Stimulated activated CD8-positive, alpha-beta memory T cell treated with anti-CD3 and anti-CD28 coated beads, Interleukin-15, amount 100 ng/mL, for 4 hours (primary cell): ENCODE data around the gene RNF215.

Experiments
- DNase-seq, 2 donors: peaks; one replicate each; pipeline ENCODE4 v3.0.0-alpha.2; 2020; ENCODE audit warnings: low read depth in 2 of 2

RNF215 gene

DNA sequence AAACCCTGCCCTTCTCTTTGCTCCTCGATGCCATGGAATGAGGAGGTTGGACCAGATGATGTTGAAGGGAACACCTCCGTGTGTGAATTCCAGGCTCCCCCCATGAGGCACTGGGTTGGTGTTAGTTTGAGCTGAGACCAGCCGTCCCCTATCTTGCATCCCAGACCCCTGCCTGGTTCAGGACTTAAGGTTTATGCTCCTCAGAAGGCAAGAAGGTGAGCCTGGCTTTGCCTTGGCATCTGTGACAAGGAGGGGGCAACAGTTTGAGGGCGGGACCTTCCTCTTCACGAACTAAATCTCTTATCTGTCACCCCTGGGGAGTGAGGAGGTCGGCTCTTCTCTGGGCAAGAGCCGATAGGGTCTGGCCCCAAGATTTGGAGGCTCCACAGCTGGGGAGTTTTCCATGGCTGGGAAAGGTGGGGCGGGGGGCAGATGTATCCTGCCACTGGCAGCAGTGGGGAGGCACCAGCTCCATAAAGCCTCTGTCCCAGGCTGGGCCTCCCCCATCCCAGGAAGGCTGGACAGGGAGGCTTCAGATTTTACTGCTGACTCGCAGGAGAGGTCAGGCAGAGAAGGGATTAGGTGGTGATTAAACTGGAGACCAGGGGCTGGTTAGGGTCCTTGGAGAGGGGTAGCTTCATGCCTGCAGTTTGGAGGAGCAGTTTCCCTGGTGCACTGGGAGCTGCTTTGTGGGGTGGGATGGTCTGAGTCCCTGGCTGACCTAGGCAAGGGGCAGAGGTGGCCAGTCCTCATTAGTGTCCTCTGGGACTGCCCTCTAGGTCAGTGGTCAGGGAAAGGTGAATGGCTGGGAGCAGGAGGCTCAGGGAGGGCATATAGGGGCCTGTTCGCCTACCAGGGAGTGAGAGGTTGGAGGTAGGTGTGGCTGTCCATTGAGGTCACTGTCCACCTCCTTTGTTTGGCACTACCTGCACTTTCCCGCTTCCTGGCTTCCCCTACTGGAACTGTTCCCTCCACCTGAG, 10.7 kb upstream of the RNF215 start:
- DNase-seq: no peak

DNA sequence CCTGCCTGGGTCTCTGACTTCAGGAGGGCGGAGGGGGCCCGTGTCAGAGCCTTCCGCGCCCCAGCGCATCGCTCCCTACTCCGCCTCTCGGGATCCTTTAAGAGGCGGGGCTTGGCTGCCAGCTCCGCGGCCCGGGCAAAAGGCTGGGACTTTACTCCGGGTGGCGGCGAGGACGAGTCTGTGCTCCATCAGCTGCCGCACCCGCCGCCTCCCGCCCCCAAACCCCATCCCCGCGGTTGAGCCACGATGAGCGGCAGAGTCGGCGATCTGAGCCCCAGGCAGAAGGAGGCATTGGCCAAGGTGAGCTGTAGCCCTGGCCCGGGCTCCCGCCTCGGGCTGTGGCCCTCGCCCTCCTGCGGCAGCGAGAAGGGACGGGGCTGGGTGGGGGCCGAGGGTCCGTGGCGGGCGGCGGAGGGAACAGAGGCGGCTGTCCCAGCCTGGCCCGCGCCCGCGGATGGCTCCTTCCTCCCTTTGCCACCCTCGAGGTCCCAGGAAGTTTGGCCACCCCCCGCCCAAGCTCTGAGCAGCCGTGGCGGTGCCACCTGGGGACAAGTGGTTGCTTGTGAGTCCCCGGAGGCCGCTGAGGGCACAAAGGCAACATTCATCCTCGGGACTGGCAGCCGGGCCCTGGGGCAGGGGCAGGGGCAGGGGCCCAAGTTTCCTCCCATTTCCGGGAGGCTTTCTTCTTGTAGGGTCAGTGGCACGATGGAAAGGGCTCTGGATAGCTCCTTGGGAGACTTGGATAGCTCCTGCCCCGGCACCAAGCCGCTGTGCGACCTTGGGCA, 9.9 kb upstream of the RNF215 start, which contains the start of gene SEC14L2:
Gene SEC14L2 (plus strand): TSS at position 148 of the 785 bp plus-strand sequence. CDS start 99 bp downstream, at position 247.
- peak; percentile 16 to 19 for DNase-seq

DNA sequence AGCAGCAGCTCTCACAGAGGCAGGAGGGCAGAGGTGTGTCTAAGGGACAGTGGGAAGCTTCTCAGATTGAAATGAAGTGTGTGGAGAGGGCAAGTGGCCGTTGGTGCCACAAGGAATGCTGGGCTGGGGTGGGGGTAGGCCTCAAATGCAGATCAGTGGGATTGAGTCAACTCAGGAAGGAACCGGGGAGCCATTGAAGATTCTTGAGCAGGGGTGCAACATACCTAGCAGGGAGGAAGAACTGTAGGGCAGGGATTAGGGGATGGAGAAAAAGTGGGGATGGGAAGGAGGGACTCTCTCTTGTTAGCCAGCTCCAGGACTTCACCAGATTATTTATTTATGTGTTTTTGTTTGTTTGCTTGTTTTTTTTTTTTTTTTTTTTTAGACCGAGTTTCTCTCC, 6.7 kb upstream of the RNF215 start:
- DNase-seq: no peak

DNA sequence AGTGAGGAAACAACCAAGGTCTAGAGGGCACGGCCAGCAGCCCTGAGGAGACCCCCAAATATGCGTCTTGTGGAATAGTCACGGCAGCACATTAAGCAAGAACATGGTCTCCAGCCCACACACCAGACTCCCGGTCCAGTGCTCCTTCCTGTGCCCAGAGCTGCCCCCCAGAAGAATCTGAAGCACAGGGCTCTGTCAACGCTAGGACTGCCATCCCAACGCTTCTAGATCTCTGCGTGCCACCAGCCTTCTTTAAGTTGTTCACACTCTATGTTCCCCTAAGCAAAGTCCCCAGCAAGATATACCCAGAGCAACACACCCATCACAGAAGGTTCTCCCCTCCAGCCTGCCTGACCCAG, 6.1 kb upstream of the RNF215 start:
- no peak for DNase-seq

DNA sequence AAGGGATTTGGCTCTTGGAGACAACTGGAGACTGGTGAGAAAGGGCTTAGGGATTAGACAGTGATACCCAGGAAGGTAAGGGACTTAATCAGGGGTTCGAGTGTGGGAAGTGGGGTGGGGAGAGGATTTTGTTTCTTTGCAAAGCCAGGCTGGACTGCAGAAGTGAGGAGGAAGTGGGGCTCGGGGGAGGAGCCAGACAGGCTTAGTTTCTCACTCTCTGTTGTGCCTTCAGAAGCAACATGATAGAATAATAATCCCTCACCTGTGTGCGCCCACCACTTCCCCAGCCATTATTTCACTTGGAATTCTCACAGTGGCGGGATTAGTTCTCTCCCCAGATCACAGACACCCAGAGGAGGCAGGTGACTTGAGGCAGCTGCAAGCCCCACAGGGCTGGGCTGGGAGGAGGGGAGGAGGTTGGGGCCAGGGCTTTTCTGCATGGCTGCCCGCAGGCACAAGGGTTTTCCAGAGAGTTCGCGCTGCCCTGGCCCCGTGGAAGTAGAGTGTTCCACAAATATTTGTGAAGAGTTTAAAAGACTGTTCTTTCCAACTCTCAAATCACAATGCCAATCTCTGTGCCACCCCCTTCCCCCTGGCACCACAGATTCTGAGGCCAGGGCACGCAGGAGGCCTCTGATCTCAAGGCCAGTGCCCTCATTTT, 5.6 kb upstream of the RNF215 start:
- DNase-seq: no peak

DNA sequence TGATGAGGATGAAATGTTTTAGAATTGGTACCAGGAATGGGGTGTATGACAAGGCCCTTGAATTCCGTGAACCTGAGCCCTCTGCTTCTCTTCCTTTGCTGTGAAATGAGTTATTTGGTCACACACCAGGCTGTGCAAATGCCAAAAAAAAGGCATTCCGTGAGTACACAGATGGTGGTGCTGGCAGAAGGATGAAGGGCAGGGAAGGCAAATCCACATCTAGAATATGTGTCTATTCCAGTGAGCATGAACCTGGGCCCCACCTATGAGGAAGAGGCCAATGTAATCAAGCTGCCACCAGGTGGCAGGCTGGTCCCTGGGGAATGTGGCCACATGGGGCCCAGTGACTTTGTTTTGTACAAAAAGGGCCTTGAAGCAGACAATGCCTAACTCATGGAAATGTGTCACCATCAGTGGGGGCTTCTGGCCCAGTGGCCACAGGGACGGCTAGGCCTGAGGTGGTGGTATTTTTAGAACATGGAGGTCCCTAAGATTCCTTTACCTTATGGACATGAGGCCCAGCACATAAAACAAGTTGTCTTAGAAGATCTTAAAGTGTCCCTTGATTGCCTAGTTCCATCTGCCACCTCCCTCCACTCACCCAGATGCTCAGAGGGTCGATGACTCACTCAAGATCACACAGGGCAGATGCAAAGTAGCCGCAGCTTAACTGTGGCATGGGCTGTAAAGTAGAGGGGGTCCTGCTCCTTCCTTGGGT, 3.9 kb upstream of the RNF215 start:
- DNase-seq: peak; percentile 48 to 56

DNA sequence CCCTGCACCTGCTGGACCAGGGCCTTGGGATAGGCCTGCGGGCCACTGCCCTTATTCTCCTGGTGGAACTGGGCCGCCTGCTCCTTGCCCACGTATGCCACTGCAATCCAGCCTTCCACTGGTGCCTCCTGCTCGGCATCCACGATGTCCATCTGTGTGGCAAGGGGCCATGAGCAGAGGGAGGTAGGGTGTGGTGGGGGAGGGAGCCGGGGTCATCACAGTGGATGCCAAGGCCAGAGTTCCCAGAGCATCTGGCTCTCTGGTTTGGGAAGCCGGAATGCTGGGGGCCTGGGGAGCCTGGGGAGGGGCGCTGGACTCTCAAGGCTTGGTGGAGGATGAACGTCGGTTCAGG, 627 bp downstream of the RNF215 start:
- no peak for DNase-seq

DNA sequence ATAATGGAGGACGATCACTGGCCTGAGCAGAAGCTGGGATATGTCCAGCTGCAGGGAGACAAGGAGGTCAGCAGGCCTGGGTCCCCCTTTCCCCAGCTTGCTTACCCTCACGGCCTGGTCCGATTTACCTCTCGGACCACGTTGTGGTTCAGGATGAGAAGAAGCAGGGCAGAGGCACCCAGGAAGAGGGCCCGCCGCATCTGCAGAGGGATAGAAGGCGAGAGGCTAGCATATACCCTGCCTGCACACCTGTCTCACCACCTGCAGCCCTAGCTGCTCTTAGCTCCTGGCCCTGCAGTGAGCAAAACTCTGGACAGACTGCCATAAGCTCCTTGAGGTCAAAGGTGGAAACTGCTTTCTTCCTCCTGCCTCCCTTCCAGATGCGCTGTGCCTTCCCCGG, 1.3 kb downstream of the RNF215 start:
- no peak for DNase-seq

DNA sequence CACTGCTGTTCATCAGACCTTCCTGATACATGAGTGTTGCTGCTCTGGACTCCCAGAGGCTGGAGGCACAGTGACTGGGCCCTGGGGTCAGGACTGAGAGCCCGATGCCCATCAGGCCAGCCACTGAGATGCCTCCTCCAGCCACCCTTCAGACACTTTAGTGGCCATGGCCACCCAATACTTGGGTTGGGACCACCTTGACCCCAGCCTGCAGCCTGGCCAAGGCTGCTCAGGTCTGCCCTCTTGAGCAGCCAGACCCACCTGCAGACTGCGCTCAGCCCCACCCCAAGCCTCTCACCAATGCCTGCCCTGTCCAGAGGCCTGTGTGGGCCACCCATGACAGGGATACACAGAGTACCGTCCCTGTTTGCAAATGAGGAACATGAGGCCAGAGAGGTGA, 4.2 kb downstream of the RNF215 start:
- DNase-seq: no peak

DNA sequence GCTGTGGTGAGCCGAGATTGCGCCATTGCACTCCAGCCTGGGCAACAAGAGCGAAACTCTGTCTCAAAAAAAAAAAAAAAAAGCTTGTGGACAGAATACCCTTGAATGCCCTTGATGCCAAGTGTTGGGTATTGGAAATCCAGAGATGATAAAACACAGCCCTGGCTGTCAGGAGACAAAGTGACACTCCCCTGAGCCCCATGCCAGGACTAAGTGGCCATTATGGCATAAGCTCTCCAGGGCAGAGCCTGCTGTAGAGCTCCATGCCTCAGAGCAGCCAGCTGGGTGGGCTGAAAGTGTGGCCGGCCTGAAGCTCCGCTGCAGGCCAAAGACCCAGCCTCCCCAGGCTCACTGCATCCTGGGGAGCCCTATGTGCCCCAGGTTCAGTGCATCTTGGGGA, 4.9 kb downstream of the RNF215 start:
- no peak for DNase-seq

DNA sequence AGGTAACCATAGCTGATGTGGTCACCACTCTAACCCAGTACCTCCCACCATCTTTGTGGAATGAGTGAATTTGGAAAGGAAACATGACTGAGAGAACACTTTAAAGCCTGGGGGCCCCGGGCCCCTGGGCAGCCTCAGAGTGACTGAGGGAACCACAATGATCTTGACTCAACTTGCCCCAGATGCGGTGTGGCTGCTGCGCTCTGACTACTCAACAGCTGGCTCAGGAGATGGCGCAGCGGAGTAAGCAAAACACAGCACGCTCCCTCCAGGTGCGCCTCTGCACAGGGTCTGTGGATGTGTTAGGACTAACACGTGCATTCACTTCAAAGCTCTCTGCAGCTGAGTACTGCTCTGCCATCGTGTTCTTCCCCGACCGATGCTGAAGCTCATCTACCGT, 5.9 kb downstream of the RNF215 start:
- no peak for DNase-seq

DNA sequence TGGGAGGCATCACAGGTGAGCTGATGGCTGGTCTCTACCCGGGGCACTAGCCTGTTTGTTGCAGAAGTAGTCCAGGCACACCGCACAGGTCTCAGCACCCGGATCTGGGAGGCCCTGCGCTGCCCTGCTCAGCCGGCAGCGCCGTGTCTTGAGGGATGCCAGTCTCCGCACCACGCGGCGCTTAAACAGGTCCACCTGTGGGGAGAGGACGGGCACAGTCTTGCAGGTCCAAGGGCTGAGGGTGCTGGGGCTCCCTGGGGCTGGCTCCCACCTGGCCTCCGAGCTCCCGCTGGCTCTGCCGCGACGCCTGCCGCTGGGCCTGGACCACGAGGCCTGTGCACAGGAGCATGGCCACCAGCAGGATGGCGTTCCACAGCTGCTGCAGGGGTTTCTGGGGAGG, 7.2 kb downstream of the RNF215 start:
- no peak for DNase-seq

DNA sequence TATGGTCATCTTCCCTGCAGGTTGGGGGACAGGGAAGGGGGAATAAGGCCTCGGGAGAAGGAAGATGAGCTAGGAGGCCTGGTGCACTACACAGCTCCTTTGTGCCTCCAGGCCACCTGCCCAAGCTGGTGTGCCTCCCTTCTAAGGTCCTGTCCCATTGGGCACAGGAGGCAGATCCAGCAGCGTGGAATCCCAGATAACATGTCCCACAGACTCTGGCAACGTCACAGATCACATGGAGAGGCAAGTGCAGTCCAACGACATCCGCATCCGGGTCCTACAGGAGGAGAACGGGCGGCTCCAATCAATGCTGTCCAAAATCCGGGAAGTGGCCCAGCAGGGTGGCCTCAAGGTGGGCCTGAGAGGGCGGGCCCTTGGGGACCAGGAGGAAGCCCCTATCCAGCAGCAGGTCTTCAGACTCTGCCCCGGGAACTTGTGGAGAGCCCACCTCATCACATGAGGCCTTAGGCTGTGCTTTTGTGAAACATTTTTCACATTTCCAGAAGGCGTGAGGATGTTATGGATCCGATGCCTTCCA, 11.8 kb downstream of the RNF215 start:
- DNase-seq: no peak

DNA sequence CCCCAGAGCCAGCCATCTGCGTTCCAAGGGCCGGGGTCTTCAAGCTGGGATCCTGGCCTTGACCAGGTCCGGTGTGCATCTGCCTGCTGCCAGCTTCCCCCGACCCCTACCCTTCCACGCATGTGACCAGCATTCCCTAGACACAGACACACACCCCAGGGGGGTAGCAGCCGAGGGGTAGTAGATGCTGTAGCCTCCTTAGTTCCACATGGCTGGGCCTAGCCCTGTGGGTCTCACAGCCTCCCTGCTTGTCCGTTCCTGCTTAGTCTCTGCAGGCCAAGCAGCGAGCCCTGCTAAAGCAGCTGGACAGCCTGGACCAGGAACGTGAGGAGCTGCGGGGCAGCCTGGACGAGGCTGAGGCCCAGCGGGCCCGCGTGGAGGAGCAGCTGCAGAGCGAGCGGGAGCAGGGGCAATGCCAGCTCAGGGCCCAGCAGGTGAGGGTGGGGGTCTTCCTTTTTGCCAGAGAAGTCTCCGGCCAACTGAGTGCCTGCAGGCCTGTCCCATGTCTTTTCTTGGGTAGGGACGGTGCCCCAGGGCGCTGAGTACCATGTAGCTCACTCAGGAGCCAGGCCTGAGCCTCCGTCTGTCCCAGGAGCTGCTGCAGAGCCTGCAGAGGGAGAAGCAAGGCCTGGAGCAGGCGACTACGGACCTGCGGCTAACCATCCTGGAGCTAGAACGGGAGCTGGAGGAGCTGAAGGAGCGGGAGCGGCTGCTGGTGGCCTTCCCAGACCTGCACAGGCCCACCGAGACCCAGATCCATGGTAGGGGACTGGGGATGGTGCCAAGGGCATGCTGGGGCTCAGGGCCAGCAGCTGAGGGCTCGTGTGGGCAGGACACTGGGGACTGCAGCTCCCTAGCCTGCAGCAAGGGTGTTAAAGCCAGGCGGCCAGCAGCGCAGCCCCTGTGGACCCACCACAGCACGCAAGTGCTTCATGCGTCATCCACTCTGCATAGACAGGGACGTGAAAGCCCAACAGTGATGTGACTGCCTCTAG, 13.6 kb downstream of the RNF215 start:
- no peak for DNase-seq

DNA sequence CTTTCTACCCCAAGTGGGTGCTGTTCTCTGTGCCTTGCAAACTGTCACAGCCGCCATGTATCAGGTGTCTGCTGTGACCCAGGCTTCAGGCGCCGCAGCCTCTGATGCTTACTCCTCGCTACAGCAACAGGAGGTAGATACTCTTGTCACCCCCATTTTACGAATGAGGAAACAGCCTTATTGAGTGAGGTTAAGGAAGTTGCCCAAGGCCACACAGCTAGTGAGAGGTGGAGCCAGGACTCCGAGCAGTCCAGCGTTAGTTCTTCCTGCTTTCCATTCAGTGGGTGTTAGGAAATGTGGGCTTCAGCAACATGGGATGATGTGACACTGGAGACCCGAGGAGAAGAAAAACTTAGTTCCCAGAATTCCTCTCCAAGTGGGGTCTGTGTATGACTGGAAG, 14.3 kb downstream of the RNF215 start:
- DNase-seq: no peak

DNA sequence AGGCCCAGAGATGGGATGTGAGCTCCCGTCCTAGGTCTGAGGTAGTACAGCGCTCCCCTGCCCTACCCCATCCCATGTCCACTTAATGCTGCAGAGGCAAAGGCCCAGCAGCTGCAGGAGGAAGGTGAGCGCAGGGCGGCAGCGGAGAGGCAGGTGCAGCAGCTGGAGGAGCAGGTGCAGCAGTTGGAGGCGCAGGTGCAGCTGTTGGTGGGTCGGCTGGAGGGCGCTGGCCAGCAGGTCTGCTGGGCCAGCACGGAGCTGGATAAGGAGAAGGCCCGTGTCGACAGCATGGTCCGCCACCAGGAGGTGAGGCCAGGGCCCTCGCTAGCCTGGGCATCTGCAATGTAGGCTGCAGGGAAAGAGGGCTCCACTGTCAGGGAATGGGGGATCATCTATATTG, 15.2 kb downstream of the RNF215 start:
- no peak for DNase-seq

DNA sequence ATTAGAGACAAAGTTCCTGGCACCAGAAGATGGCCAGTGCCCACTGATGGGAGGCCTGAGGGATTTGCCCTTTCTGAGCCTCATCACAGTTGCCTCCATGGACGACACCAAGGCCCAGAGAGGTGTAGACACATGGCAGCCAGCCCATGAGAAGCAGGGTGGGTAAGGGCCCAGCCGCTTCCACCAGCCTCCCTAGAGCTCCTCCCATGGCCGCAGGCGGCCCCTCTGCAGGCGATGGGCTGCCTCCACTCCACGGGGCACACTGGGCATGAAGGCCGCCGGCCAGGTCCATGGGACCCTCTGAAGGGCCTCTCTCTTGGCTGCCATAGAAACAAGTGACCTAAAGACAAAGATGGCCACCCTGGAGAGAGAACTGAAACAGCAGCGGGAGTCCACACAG, 15.9 kb downstream of the RNF215 start:
- no peak for DNase-seq

DNA sequence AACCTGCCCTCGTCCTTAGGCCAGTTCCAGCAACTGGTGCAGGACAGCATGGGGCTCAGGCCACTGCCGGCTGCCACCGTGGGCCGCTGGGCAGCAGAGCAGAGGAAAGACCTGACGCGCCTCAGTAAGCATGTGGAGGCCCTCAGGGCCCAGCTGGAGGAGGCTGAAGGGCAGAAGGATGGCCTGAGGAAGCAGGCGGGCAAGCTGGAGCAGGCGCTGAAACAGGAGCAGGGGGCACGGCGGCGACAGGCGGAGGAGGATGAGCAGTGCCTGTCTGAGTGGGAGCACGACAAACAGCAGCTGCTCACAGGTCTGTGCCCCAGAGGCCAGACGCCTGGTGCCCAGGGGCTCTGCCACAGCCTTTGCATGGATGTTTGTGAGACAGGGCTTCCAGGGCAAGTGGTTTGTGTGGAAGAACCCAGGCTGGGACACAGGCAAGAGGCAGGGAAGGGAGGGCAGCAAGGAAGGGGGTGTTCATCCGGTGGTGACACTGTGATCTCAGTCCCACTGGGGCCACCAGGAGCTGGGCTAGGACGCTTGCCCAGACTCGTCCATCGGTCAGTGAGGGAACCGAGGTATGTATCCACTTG, 16.5 kb downstream of the RNF215 start:
- no peak for DNase-seq

DNA sequence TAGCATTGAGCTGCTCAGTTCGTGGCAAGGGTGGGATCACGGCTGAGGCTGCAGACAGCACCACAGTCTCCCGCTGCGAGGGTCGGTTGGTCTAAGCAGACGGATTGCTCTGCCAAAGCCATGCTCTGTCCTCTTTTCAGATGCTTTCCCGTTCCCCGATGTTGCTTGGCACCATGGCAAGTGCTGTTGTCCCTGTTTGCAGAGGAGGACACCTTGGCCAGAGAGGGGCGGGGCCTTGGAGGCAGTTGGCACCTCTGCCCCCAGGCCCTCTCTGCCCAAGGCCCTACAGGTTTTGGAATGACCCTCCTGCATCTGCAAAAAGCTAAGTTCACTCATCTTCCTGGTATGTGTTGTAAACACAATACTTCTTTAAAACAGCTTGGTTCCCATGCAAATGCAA, 18.8 kb downstream of the RNF215 start:
- no peak for DNase-seq

DNA sequence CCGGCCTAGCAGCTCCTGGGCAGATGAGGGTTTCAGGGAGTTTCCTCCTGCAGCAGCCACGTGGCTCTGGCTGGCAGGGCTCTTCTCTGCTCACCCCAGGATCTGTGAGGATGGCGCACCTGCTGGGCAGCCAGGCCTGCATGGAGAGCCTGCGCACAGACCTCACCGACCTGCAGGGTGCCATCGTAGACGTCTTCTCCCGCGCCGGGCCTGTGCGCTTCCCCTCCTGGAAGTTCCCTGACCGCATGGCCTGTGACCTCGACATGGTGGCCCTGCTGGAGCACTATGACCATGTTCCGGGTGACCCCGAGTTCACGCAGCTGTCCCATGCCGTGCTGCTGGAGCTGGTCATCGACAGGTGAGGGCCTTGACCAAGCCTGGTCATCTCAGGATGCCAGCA, 21.3 kb downstream of the RNF215 start:
- no peak for DNase-seq
